IPS DF 6.9 (cell line): ENCODE data around the gene MRNIP.

Experiments used
- DNase-seq: peaks from one replicate; pipeline ENCODE4 v3.0.0-alpha.2; 2013; ENCODE audit warnings: low read depth, low spot score
- H3K27ac ChIP-seq: one replicate; pipeline ENCODE4 v1.5.1; 2013; ENCODE audit warnings: low read length, control low read depth
- H3K27me3 ChIP-seq: 2 replicates; pipeline ENCODE4 v1.6.1; 2013; ENCODE audit warnings: mild to moderate bottlenecking, low read length; ENCODE audit not compliant: control insufficient read depth, insufficient read depth
- H3K36me3 ChIP-seq: 2 replicates; pipeline ENCODE4 v1.6.1; 2013; ENCODE audit warnings: low read length; ENCODE audit not compliant: control insufficient read depth, insufficient read depth
- H3K4me1 ChIP-seq: 2 replicates; pipeline ENCODE4 v1.6.1; 2013; ENCODE audit warnings: low read length; ENCODE audit not compliant: control insufficient read depth, insufficient read depth
- H3K4me3 ChIP-seq: 2 replicates; pipeline ENCODE4 v1.5.1; 2013; ENCODE audit warnings: mild to moderate bottlenecking, low read length
- H3K9me3 ChIP-seq: 2 replicates; pipeline ENCODE4 v1.6.1; 2013; ENCODE audit warnings: low read length, inconsistent platforms; ENCODE audit not compliant: control insufficient read depth, insufficient read depth
- WGBS: extraction: QIAGEN DNeasy Blood & Tissue Kit; methylation state at CpG from one replicate; pipeline ENCODE4 v1.1.7; 2013; ENCODE audit warnings: mixed read lengths, missing lambda C conversion rate; ENCODE audit not compliant: insufficient read length, insufficient coverage; 5-methylcytosine and 5-hydroxymethylcytosine counted together

Gene MRNIP

DNA sequence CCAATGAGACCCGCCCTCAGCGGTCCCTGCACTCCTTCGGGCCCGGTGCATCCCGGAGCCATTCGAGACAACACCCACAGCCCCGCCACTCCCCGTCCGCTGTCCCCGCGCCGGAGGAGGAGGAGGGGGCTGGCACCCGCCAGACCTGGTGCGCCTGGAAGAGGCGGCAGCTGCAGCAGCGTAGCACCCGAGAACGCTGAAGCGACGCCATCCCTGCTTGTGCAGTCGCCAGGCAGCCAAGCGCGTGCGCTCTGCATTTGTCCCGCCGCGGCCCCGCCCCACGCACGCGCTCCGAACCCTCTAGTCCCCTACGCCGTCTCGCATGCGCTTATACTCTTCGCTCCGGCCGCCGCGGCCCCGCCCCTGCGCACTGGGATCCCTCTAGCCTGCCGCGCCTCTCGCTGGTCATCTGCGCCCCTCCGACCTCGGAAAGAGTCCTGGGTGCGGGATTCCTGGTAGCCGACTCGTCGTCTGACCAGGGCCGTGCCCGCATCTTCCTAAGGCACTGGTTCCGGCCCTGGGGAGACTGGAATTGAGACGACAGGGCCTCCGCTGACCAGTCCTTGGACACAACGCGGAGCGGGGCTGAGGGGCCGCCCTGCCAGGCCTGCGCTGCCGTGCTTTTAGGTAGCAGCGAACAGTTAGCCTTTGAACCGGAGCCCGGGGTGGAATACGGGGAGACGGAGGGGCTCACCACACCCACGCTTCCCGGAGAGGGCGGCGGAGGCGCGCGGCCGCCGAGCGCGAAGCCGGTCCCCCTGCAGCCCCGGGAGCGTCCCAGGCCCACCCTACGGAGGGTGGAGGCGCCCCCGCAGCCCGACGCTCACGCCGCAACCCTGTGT, at the start of gene MRNIP:
Gene MRNIP, minus strand, starts transcription at position 232 of the 842 bp plus-strand sequence. Its CDS starts 21 bp downstream, at position 211.
- no peaks in the 10 kb centered on the region for H3K27me3 ChIP-seq
- H3K9me3 ChIP-seq, result no peaks in the 10 kb centered on the region
- H3K4me3 ChIP-seq, result peak within 1 kb of the TSS; percentile 73
- WGBS, result no CpG with 5 or more reads among the region's 90 CpGs
- DNase-seq, result peak; percentile 87
- no peaks in the 10 kb centered on the region for H3K4me1 ChIP-seq
- H3K27ac ChIP-seq, result no peak within 1 kb of the TSS
- H3K36me3 ChIP-seq, result peaks cover 9% of the 10 kb centered on the region

- WGBS, result no CpG with 5 or more reads among the region's 105 CpGs
- H3K27me3 ChIP-seq, result no peaks in the 10 kb centered on the region
- 0 out of 2 replicates have a peak, but pooled peaks cover 2% of the 10 kb centered on the region for H3K4me1 ChIP-seq
- no peak within 1 kb of the TSS for H3K27ac ChIP-seq
- no peak for DNase-seq
- peak within 1 kb of the TSS; percentile 86; the same call in 1 of the 2 replicates for H3K4me3 ChIP-seq
- peaks cover 7% of the 10 kb centered on the region for H3K36me3 ChIP-seq
- H3K9me3 ChIP-seq, result no peaks in the 10 kb centered on the region
Observed at GRCh38 chr5:179907556-179908324, 49.1 kb upstream of the MRNIP start, which contains the start of gene TBC1D9B. Gene TBC1D9B, minus strand, starts transcription at chr5:179907897. Its CDS starts 76 bp downstream, at chr5:179907821.

GRCh38 chr5:179906795-179907555, 48.4 kb upstream of the MRNIP start:
- Histone ChIP-seq H3K27me3 (no peaks in the 10 kb centered on the region), H3K4me3 (peak overlapping the region; percentile 86; the same call in 1 of the 2 replicates), H3K4me1 (0 out of 2 replicates have a peak, but pooled peaks cover 2% of the 10 kb centered on the region), H3K9me3 (no peaks in the 10 kb centered on the region), H3K27ac (no peak overlapping the region), H3K36me3 (peaks cover 7% of the 10 kb centered on the region)
- no CpG with 5 or more reads among the region's 50 CpGs for WGBS
- DNase-seq, result no peak

DNA sequence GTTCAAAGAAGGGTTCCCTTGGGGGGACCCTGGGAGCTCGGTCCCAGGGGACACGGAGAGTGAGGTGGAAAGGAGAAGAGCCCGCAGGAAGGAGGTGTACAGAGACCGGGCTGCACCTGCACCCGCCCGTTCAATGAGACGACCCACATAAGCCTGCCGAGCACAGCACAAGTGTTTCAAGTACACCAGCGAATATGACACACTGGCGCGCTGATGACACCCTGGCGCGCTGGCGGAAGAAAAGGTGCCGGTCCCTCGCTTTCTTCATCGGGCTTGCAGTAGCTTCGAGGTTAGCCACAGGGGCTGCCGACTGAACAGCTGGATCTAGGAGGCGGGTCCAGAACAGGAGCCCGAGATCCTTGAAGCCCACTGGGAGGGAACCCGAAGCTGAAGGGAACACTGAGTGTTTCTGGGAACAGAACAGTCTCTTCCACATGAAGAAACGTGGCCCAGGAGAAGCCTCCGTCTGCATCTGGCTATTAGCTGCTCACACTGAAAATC, 47.7 kb upstream of the MRNIP start:
- no peak overlapping the region for H3K4me3 ChIP-seq
- H3K36me3 ChIP-seq, result peaks cover 7% of the 10 kb centered on the region
- no peak for DNase-seq
- H3K27ac ChIP-seq, result no peak overlapping the region
- no peaks in the 10 kb centered on the region for H3K27me3 ChIP-seq
- 0 out of 2 replicates have a peak, but pooled peaks cover 2% of the 10 kb centered on the region for H3K4me1 ChIP-seq
- H3K9me3 ChIP-seq, result no peaks in the 10 kb centered on the region
- no CpG with 5 or more reads among the region's 24 CpGs for WGBS

- Histone ChIP-seq H3K27me3 (no peaks in the 10 kb centered on the region), H3K4me1 (0 out of 2 replicates have a peak, but pooled peaks cover 2% of the 10 kb centered on the region), H3K27ac (no peak overlapping the region), H3K4me3 (no peak overlapping the region), H3K36me3 (peaks cover 7% of the 10 kb centered on the region), H3K9me3 (no peaks in the 10 kb centered on the region)
- no CpG with 5 or more reads among the region's 8 CpGs for whole genome bisulfite sequencing
- DNase-seq, result no peak
Observed at GRCh38 chr5:179905161-179905560, 46.5 kb upstream of the MRNIP start.

DNA sequence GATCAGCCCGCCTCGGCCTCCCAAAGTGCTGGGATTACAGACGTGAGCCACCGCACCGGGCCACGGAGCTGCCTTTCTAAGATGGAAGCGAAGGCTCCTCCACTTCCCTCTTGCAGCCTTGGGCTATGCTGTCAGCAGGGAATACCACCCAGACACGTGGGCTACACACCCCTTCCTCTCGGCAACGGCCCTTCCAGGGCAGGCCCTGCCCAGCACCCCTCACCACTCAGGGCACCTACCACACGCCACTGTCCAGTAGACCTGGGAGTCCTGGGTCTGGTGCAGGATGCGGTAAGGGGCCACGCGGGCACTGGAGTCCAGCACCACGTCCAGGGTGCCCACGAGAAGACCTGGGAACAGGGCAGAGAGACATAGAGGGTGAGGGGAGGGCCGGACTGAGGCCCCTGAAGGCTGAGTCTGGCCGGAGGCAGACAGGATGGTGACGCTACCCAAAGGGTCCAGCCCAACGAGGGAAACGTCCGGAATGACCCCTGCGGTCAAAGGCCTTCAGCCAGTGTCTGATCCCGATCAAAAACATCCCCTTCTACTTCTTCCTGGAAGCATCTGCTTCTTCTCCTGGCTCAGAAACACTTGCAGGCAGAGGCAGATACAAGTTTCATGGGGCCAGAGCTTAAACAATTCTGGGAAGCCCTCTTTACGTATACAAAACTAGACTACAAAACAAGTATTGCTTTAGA, 46.0 kb upstream of the MRNIP start:
- H3K27ac ChIP-seq, result no peak overlapping the region
- no peak for DNase-seq
- peaks cover 7% of the 10 kb centered on the region for H3K36me3 ChIP-seq
- WGBS, result no CpG with 5 or more reads among the region's 25 CpGs
- 0 out of 2 replicates have a peak, but pooled peaks cover 2% of the 10 kb centered on the region for H3K4me1 ChIP-seq
- no peaks in the 10 kb centered on the region for H3K27me3 ChIP-seq
- no peaks in the 10 kb centered on the region for H3K9me3 ChIP-seq
- no peak overlapping the region; the same call in 1 of the 2 replicates for H3K4me3 ChIP-seq

DNA sequence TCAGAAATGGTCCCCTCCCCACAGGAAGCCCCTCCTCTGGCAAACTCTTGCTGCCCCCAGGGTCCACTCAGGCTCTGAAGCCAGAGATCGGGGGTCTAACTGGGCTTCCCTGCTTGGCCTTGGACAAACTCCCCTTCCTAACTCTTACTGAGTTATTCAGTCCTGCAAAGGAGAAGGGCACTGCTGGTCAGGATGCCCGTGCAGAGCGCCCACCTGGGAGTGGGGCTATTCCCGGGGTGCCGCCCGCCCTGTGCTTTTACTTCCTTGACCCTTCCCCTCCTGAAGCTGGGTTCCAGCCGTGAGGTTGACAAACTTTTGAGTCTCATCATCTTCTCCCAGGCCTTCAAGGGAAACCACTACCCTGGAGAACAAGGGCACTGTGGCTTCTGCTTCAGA, 44.1 kb upstream of the MRNIP start:
- no peak overlapping the region for H3K27ac ChIP-seq
- H3K36me3 ChIP-seq, result peaks cover 11% of the 10 kb centered on the region
- no peak overlapping the region for H3K4me3 ChIP-seq
- WGBS, result no CpG with 5 or more reads among the region's 7 CpGs
- H3K4me1 ChIP-seq, result 0 out of 2 replicates have a peak, but pooled peaks cover 2% of the 10 kb centered on the region
- no peak for DNase-seq
- no peaks in the 10 kb centered on the region for H3K27me3 ChIP-seq
- H3K9me3 ChIP-seq, result no peaks in the 10 kb centered on the region

DNA sequence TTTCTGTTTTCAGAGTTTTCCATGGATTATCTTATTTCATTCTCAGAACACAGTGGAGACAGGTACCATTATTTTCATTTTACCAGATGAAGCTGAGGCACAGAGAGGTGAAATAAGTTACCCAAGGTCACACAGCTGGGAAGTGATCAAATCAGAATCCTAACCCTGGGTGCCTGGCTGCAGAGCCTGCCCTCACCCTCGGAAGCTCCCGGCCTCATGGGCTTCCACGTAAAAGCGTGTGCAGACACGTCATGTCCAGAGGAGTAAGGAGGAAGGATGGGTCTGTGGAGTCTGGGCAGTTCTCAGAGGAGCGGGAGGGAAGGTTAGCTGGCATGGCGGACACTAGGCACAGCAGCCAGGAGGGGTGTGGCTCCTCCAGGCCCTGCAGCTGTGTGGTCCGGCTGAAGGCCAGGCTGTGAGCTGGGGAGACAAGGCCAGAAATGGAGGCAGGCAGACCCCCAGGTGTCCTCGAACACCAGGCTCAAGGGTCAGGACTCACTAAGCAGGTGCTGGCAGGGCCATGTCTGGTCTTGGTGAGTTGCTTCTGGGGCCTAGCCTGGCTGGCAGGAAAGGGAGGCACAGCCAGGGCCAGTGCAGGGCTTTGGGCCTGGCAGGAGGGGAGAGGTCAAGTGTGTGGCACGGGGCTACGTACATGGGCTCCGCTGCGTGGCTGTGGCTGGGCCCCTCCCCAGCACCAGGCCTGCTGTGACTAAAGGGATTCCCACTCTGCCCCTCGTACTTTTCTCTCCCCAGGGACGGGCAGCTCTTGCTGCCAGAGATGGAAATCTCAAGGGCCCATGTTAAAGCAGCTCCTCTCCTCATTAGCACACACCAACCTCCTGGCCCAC, 43.5 kb upstream of the MRNIP start:
- Histone ChIP-seq H3K4me1 (0 out of 2 replicates have a peak, but pooled peaks cover 2% of the 10 kb centered on the region), H3K27me3 (no peaks in the 10 kb centered on the region), H3K27ac (no peak overlapping the region), H3K4me3 (no peak overlapping the region), H3K36me3 (peaks cover 12% of the 10 kb centered on the region), H3K9me3 (no peaks in the 10 kb centered on the region)
- DNase-seq, result no peak
- WGBS, result no CpG with 5 or more reads among the region's 15 CpGs

- no peak overlapping the region for H3K4me3 ChIP-seq
- H3K36me3 ChIP-seq, result peaks cover 12% of the 10 kb centered on the region
- no peak overlapping the region for H3K27ac ChIP-seq
- DNase-seq, result no peak
- H3K4me1 ChIP-seq, result no peaks in the 10 kb centered on the region
- no CpG with 5 or more reads among the region's 6 CpGs for WGBS
- no peaks in the 10 kb centered on the region for H3K27me3 ChIP-seq
- H3K9me3 ChIP-seq, result no peaks in the 10 kb centered on the region
Observed at GRCh38 chr5:179901462-179901861, 42.8 kb upstream of the MRNIP start.
